ENCODE measurements around the gene OCSTAMP. TPM values are rescaled to one million over a fixed set of nuclear protein-coding genes. Genes with fewer than 3 reads are reported as not detected.

The OCSTAMP gene
- total RNA-seq, 2 experiments from 2014 or later = 0.11 TPM; not detected in 1

GRCh38 chr20:46557231-46557956 lies 6.9 kb upstream of the OCSTAMP start:
- POLR2A ChIA-PET = no interaction called here
- CTCF ChIA-PET = interaction anchor here (0.6 to 2.4 kb wide), 2 partner anchors 8 to 16 kb away, joined by 3 to 15 read pairs; partner anchors contain the start of gene OCSTAMP

GRCh38 chr20:46555370-46555956 lies 5.0 kb upstream of the OCSTAMP start:
- ChIA-PET CTCF (interaction anchor here (0.5 to 1.8 kb wide), 3 partner anchors 10 to 198 kb away, joined by 3 to 7 read pairs (median 4); no protein-coding TSS in a partner anchor), POLR2A (no interaction called here)

- POLR2A ChIA-PET = no interaction called here
- CTCF ChIA-PET = interaction anchor here (1.7 to 1.8 kb wide), 2 partner anchors 9 to 10 kb away, joined by 4 to 7 read pairs; no protein-coding TSS in a partner anchor
These were observed 4.4 kb upstream of the OCSTAMP start for GRCh38 chr20:46554828-46555227.

GRCh38 chr20:46553926-46554325 lies 3.5 kb upstream of the OCSTAMP start:
- ChIA-PET POLR2A (no interaction called here), CTCF (interaction anchor here (1.7 to 1.8 kb wide), 2 partner anchors 8 to 11 kb away, joined by 4 to 7 read pairs; no protein-coding TSS in a partner anchor)

- ChIA-PET POLR2A (interaction anchor here (0.8 to 1.0 kb wide), 2 partner anchors 40 to 138 kb away, joined by 3 to 4 read pairs; partner anchors contain the start of gene ZNF334), CTCF (interaction anchor here (0.7 to 1.7 kb wide), 4 partner anchors 12 to 128 kb away, joined by 3 to 6 read pairs (median 4); no protein-coding TSS in a partner anchor)
These were observed 2.3 kb upstream of the OCSTAMP start for GRCh38 chr20:46552460-46553420.

- CTCF ChIA-PET = interaction anchor here (0.7 to 1.6 kb wide), 4 partner anchors 15 to 129 kb away, joined by 3 to 6 read pairs (median 3); no protein-coding TSS in a partner anchor
These were observed 1.3 kb upstream of the OCSTAMP start for GRCh38 chr20:46551522-46552381.

GRCh38 chr20:46549188-46549972 lies 1.1 kb downstream of the OCSTAMP start:
- ChIA-PET CTCF (interaction anchor here (1.1 to 3.5 kb wide), 4 partner anchors 10 to 140 kb away, joined by 3 to 15 read pairs (median 4); partner anchors contain the start of gene TP53RK), POLR2A (no interaction called here)

More at GRCh38 chr20:46551522-46552381, 1.3 kb upstream of the OCSTAMP start:
- POLR2A ChIA-PET = no interaction called here

- ChIA-PET POLR2A (no interaction called here), CTCF (interaction anchor here (1.1 to 3.5 kb wide), 3 partner anchors 10 to 140 kb away, joined by 3 to 15 read pairs (median 3); partner anchors contain the start of gene TP53RK)
These were observed 1.8 kb downstream of the OCSTAMP start for GRCh38 chr20:46548688-46549087.

GRCh38 chr20:46547995-46548394 lies 2.5 kb downstream of the OCSTAMP start:
- POLR2A ChIA-PET = no interaction called here
- CTCF ChIA-PET = interaction anchor here (1.1 to 3.5 kb wide), 2 partner anchors 11 to 141 kb away, joined by 3 to 15 read pairs; partner anchors contain the start of gene TP53RK

GRCh38 chr20:46546936-46547335 lies 3.5 kb downstream of the OCSTAMP start:
- CTCF ChIA-PET = interaction anchor here (1.2 to 2.7 kb wide), 2 partner anchors 8 to 133 kb away, joined by 3 to 7 read pairs; no protein-coding TSS in a partner anchor
- POLR2A ChIA-PET = no interaction called here

GRCh38 chr20:46546298-46546697 lies 4.2 kb downstream of the OCSTAMP start:
- POLR2A ChIA-PET = no interaction called here

GRCh38 chr20:46545827-46546138 lies 4.7 kb downstream of the OCSTAMP start:
- POLR2A ChIA-PET = interaction anchor here (1.7 kb wide), 1 partner anchor 12 kb away, joined by 5 read pairs; no protein-coding TSS in a partner anchor
- CTCF ChIA-PET = interaction anchor here (2.0 to 2.7 kb wide), 3 partner anchors 9 to 16 kb away, joined by 7 to 9 read pairs (median 7); no protein-coding TSS in a partner anchor

More at GRCh38 chr20:46546298-46546697, 4.2 kb downstream of the OCSTAMP start:
- CTCF ChIA-PET = interaction anchor here (1.2 to 2.7 kb wide), 2 partner anchors 8 to 134 kb away, joined by 3 to 7 read pairs; no protein-coding TSS in a partner anchor

GRCh38 chr20:46545077-46545826 lies 5.2 kb downstream of the OCSTAMP start:
- POLR2A ChIA-PET = interaction anchor here (1.7 kb wide), 1 partner anchor 13 kb away, joined by 5 read pairs; no protein-coding TSS in a partner anchor
- CTCF ChIA-PET = interaction anchor here (0.9 to 2.7 kb wide), 7 partner anchors 9 to 144 kb away, joined by 3 to 9 read pairs (median 7); partner anchors contain the start of genes TP53RK and ZNF334

- POLR2A ChIA-PET = interaction anchor here (0.7 to 1.7 kb wide), 2 partner anchors 14 to 143 kb away, joined by 3 to 5 read pairs; no protein-coding TSS in a partner anchor
- CTCF ChIA-PET = interaction anchor here (0.9 to 2.7 kb wide), 7 partner anchors 10 to 145 kb away, joined by 3 to 9 read pairs (median 7); partner anchors contain the start of genes TP53RK and ZNF334
These were observed 5.9 kb downstream of the OCSTAMP start for GRCh38 chr20:46544576-46544975.

- CTCF ChIA-PET = interaction anchor here (1.3 to 2.7 kb wide), 5 partner anchors 11 to 138 kb away, joined by 5 to 9 read pairs (median 7); no protein-coding TSS in a partner anchor
- POLR2A ChIA-PET = interaction anchor here (0.7 to 1.7 kb wide), 2 partner anchors 14 to 143 kb away, joined by 3 to 5 read pairs; no protein-coding TSS in a partner anchor
These were observed 6.5 kb downstream of the OCSTAMP start for GRCh38 chr20:46543959-46544358.

GRCh38 chr20:46543033-46543432 lies 7.4 kb downstream of the OCSTAMP start:
- ChIA-PET CTCF (interaction anchor here (2.6 kb wide), 1 partner anchor 16 kb away, joined by 7 read pairs; no protein-coding TSS in a partner anchor), POLR2A (no interaction called here)

Measured in activated CD8-positive, alpha-beta memory T cell treated with anti-CD3 and anti-CD28 coated beads for 36 hours (primary cell).